ENCODE data around the gene RGN. TPM values are rescaled to one million over a fixed set of nuclear protein-coding genes. Genes with fewer than 3 reads are reported as not detected.
"Not testable (repeated sequence)": the region's sequence is repeated elsewhere in the genome, so short reads cannot be mapped to it uniquely, and the experiment has no call there.

RGN gene
- total and polyA plus RNA-seq, 4 experiments from 2014 or later: not detected

DNA sequence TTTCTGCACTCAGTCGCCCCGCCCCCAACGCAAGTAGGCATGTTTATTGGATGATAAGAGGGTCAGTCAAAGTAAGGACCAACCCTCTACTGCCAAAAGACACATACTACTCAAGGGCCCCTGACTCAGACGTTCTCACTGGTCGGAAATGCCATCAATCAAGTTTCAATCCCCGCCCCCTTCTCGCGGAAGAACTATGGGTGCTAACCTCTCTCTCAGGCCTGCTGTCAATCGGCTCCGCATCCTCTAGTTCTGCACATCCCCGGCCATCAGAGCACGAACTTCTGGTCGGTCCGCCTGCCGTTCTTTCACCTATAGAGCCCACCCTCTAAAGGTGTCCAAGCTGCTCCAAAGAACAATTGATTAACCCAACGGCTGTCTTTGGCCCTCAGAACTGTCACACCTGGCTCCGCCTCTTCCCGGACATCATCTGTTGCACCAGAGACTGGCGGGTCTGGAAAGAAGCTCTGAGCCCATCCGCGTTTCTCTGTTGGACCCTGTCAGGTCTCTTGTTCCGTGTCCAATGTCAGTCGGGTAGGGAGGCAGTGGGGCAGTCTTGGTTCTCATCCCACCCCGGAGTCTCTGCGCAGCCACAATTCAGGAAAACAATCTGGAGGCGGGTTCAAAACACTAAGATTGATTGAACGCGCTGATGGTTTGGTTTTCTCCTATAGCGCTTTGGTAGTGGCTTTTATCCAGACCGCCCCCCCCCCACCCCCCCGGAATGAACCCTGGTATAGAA lies 51.1 kb downstream of the RGN start:
- peak overlapping the region; percentile 61 to 73 for H3K4me3 ChIP-seq (ENCODE audit: low read length in 2 of 2)
- intact Hi-C loops (cut with micrococcal nuclease): loop anchor here (1.0 to 5.0 kb wide), 3 partner anchors 15 to 353 kb away; partner anchors contain the start of genes NDUFB11 and ZNF41
- POLR2A ChIA-PET (ENCODE audit: partially characterized antibody): interaction anchor here (0.7 to 4.4 kb wide), 10 partner anchors 10 to 1607 kb away, joined by 3 to 54 read pairs (median 4); partner anchors contain the start of genes CDK16, NDUFB11, RBM10 and USP11

DNA sequence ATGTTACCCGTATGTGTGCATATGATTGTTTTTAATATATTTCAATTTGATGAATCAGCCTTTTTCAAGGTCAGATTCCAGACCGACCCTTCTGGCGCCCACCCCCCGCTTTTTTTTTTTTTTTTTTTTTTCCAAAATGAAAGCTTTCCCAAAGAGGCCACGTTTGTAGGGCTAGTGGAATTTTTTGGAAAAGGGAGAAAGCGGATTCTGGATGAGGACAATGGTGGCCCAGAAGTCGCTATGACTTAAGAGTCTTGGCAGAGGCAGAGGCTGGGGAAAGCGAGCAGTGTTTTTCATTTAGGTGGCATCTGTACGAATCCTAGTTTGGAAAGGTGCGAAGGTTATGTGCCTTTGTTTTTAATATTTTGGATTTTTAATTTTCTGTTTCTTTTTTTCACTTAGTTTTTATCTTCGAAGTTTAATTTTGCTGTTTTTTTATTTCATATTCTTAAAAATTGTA lies 51.7 kb downstream of the RGN start:
- no peaks in the 10 kb centered on the region for H3K36me3 ChIP-seq (ENCODE audit: insufficient read depth, low read length)
- no peak for DNase-seq
- intact Hi-C loops (cut with micrococcal nuclease): loop anchor here (1.0 to 5.0 kb wide), 3 partner anchors 14 to 352 kb away; partner anchors contain the start of genes NDUFB11 and ZNF41
- no peaks in the 10 kb centered on the region for H3K4me1 ChIP-seq (ENCODE audit: insufficient read depth, low read length)
- no peaks in the 10 kb centered on the region for H3K9me3 ChIP-seq (ENCODE audit: control insufficient read depth in 1 of 2, low read length in 2 of 2)
- ChIA-PET CTCF (ENCODE audit: partially characterized antibody) (interaction anchor here (0.6 to 1.4 kb wide), 2 partner anchors 15 to 311 kb away, joined by 4 read pairs; partner anchors contain the start of genes NDUFB11 and RBM10), POLR2A (ENCODE audit: partially characterized antibody) (interaction anchor here (0.7 to 4.4 kb wide), 7 partner anchors 9 to 1607 kb away, joined by 3 to 54 read pairs (median 3); partner anchors contain the start of genes CDK16, NDUFB11, RBM10 and USP11)
- H3K27ac ChIP-seq (ENCODE audit: low read depth, low read length): peak overlapping the region; percentile 64
- H3K4me3 ChIP-seq (ENCODE audit: low read length in 2 of 2): peak overlapping the region in 1 of 2 donors; percentile 73
- H3K27ac Mint-ChIP-seq: peak overlapping the region in 4 of 7 donors; percentile 46 to 95 (median 78)
- H3K4me1 Mint-ChIP-seq: peaks cover 0 to 11% (median under 1%) of the 10 kb centered on the region in 4 donors
- H3K36me3 Mint-ChIP-seq: peaks cover 0 to 3% of the 10 kb centered on the region in 2 donors
- H3K27me3 Mint-ChIP-seq: no peaks in the 10 kb centered on the region
- peak overlapping the region; percentile 52 to 99 (median 96) for H3K4me3 Mint-ChIP-seq
- H3K27me3 ChIP-seq (ENCODE audit: insufficient read depth, low read length): no peaks in the 10 kb centered on the region
- peaks cover 0 to 3% (median 0%) of the 10 kb centered on the region in 8 donors for H3K9me3 Mint-ChIP-seq

More for the DNA sequence above, 51.1 kb downstream of the RGN start:
- Mint-ChIP-seq H3K9me3 (peaks cover 0 to 3% (median 0%) of the 10 kb centered on the region in 8 donors), H3K27me3 (no peaks in the 10 kb centered on the region), H3K4me1 (peaks cover 0 to 11% (median under 1%) of the 10 kb centered on the region in 4 donors), H3K4me3 (peak overlapping the region; percentile 92 to 99 (median 96)), H3K36me3 (peaks cover 0 to 3% of the 10 kb centered on the region in 2 donors), H3K27ac (peak overlapping the region; percentile 95 to 98 (median 97))
- CTCF ChIA-PET (ENCODE audit: partially characterized antibody): interaction anchor here (1.4 kb wide), 1 partner anchor 16 kb away, joined by 4 read pairs; the partner anchor contains the start of genes NDUFB11 and RBM10
- Histone ChIP-seq H3K36me3 (ENCODE audit: insufficient read depth, low read length) (no peaks in the 10 kb centered on the region), H3K27me3 (ENCODE audit: insufficient read depth, low read length) (no peaks in the 10 kb centered on the region), H3K9me3 (ENCODE audit: control insufficient read depth in 1 of 2, low read length in 2 of 2) (no peaks in the 10 kb centered on the region), H3K4me1 (ENCODE audit: insufficient read depth, low read length) (no peaks in the 10 kb centered on the region), H3K27ac (ENCODE audit: low read depth, low read length) (peak overlapping the region; percentile 64)
- peak; percentile 91 to 93 (median 92) for DNase-seq

DNA sequence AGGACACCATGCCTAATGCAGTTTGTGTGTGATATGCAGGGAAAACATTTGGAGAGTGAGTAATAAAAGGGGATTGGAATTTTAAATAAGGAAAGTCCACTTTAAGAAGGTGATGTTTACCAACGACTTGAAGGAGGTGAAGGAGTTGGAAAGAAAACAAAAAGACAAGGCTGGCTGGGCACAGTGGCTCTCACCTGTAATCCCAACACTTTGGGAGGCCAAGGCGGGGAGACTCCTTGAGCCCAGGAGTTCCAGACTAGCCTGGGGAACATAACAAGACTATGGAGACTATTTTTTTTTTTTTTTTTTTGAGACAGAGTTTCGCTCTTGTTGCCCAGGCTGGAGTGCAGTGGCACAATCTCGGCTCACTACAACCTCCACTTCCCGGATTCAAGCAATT lies 55.2 kb downstream of the RGN start:
- intact Hi-C loops (cut with micrococcal nuclease): no loop called here
- DNase-seq: no peak
- no peaks in the 10 kb centered on the region for H3K9me3 ChIP-seq (ENCODE audit: control insufficient read depth in 1 of 2, low read length in 2 of 2)
- no peak overlapping the region for H3K4me3 Mint-ChIP-seq
- H3K4me3 ChIP-seq (ENCODE audit: low read length in 2 of 2): no peak overlapping the region
- peaks cover 0 to 3% (median 0%) of the 10 kb centered on the region in 8 donors for H3K9me3 Mint-ChIP-seq
- no peak overlapping the region for H3K27ac ChIP-seq (ENCODE audit: low read depth, low read length)
- no peaks in the 10 kb centered on the region for H3K36me3 ChIP-seq (ENCODE audit: insufficient read depth, low read length)
- no peaks in the 10 kb centered on the region for H3K4me1 ChIP-seq (ENCODE audit: insufficient read depth, low read length)
- no peak overlapping the region for H3K27ac Mint-ChIP-seq
- H3K36me3 Mint-ChIP-seq: peaks cover 3 to 5% of the 10 kb centered on the region in 2 donors
- ChIA-PET CTCF (ENCODE audit: partially characterized antibody) (interaction anchor here (2.8 kb wide), 1 partner anchor 11 kb away, joined by 13 read pairs; the partner anchor contains the start of genes NDUFB11 and RBM10), POLR2A (ENCODE audit: partially characterized antibody) (no interaction called here)
- H3K27me3 ChIP-seq (ENCODE audit: insufficient read depth, low read length): no peaks in the 10 kb centered on the region
- peaks cover 0 to 11% (median under 1%) of the 10 kb centered on the region in 4 donors for H3K4me1 Mint-ChIP-seq
- H3K27me3 Mint-ChIP-seq: no peaks in the 10 kb centered on the region

DNA sequence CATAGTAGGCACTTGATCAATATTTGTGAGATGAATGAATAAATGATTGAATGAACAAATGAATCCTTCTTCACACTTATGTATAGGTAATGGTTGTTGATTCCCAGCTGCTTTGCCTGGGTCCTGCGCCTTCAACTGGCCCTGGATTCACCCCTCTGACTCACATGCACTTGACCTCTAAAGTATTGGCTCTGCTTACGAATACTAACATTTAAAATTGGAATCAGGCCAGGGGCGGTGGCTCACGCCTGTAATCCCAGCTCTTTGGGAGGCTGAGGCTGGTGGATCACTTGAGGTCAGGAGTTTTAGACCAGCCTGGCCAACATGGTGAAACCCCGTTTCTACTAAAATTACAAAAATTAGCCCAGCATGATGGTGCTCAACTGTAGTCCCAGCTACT lies 57.4 kb downstream of the RGN start:
- H3K27me3 Mint-ChIP-seq; H3K4me3 ChIP-seq (ENCODE audit: low read length in 2 of 2); DNase-seq; H3K36me3 ChIP-seq (ENCODE audit: insufficient read depth, low read length); H3K27ac ChIP-seq (ENCODE audit: low read depth, low read length); H3K4me1 ChIP-seq (ENCODE audit: insufficient read depth, low read length); intact Hi-C loops (cut with micrococcal nuclease); H3K4me3 Mint-ChIP-seq; H3K27ac Mint-ChIP-seq; H3K9me3 Mint-ChIP-seq; H3K9me3 ChIP-seq (ENCODE audit: control insufficient read depth in 1 of 2, low read length in 2 of 2); H3K27me3 ChIP-seq (ENCODE audit: insufficient read depth, low read length); H3K36me3 Mint-ChIP-seq; H3K4me1 Mint-ChIP-seq: not testable (repeated sequence)
- ChIA-PET CTCF (ENCODE audit: partially characterized antibody) (interaction anchor here (2.8 kb wide), 1 partner anchor 9 kb away, joined by 13 read pairs; the partner anchor contains the start of genes NDUFB11 and RBM10), POLR2A (ENCODE audit: partially characterized antibody) (interaction anchor here (0.9 kb wide), 1 partner anchor 9 kb away, joined by 6 read pairs; the partner anchor contains the start of genes NDUFB11 and RBM10)

DNA sequence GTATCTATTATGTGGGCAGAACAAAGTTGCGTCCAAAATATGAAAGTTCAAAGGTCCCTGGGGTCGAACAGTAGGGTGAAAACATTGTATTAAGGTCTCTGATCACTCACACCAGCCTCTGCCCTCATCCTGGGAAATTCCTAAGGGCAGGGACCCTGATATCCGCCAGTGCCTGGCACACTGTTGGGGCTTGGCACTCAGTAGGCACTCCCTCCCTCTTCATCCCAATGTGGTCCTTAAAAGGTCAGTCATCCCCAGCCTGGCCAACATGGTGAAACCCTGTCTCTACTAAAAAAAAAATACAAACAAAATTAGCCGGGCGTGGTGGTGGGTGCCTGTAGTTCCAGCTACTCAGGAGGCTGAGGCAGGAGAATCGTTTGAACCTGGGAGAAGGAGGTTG lies 59.9 kb downstream of the RGN start:
- no peak overlapping the region for H3K27ac ChIP-seq (ENCODE audit: low read depth, low read length)
- POLR2A ChIA-PET (ENCODE audit: partially characterized antibody): no interaction called here
- no peak overlapping the region for H3K4me3 Mint-ChIP-seq
- H3K27me3 Mint-ChIP-seq: no peaks in the 10 kb centered on the region
- H3K9me3 ChIP-seq (ENCODE audit: control insufficient read depth in 1 of 2, low read length in 2 of 2): no peaks in the 10 kb centered on the region
- peaks cover 16 to 22% of the 10 kb centered on the region in 2 donors for H3K36me3 Mint-ChIP-seq
- no peaks in the 10 kb centered on the region for H3K27me3 ChIP-seq (ENCODE audit: insufficient read depth, low read length)
- CTCF ChIA-PET (ENCODE audit: partially characterized antibody): no interaction called here
- intact Hi-C loops (cut with micrococcal nuclease): no loop called here
- peaks cover 5 to 9% (median 6%) of the 10 kb centered on the region in 4 donors for H3K4me1 Mint-ChIP-seq
- DNase-seq: no peak
- no peak overlapping the region for H3K27ac Mint-ChIP-seq
- peaks cover 7% of the 10 kb centered on the region for H3K36me3 ChIP-seq (ENCODE audit: insufficient read depth, low read length)
- H3K4me1 ChIP-seq (ENCODE audit: insufficient read depth, low read length): peaks cover 6% of the 10 kb centered on the region
- H3K9me3 Mint-ChIP-seq: peaks cover 0 to 5% (median 0%) of the 10 kb centered on the region in 8 donors
- no peak overlapping the region for H3K4me3 ChIP-seq (ENCODE audit: low read length in 2 of 2)

Other genes with a start within 250 kb of the RGN start
- 1 to 10 TPM; 7.1 to 7.5 TPM for gene RP2, start 241.4 kb upstream of the RGN start, total RNA-seq
- 1 to 10 TPM; 5.8 to 9.7 TPM for gene RP2, start 241.4 kb upstream of the RGN start, polyA plus RNA-seq
- under 1 TPM; 0.44 to 0.58 TPM for gene JADE3, start 166.0 kb upstream of the RGN start, total RNA-seq
- under 1 TPM in 1 of 2 donors, not detected in 1; 0.25 TPM for gene JADE3, start 166.0 kb upstream of the RGN start, polyA plus RNA-seq
- gene NDUFB11, start 66.3 kb downstream of the RGN start, total RNA-seq: 10 to 100 TPM; 53.2 to 60.6 TPM
- gene NDUFB11, start 66.3 kb downstream of the RGN start, polyA plus RNA-seq: 100 to 1,000 TPM; 170 to 180 TPM
- 10 to 100 TPM; 51.2 to 53.3 TPM for gene RBM10, start 66.8 kb downstream of the RGN start, total RNA-seq
- gene RBM10, start 66.8 kb downstream of the RGN start, polyA plus RNA-seq: 10 to 100 TPM; 10.7 to 33.0 TPM
- 100 to 1,000 TPM; 129 to 136 TPM for gene UBA1, start 115.4 kb downstream of the RGN start, total RNA-seq
- 100 to 1,000 TPM; 149 to 167 TPM for gene UBA1, start 115.4 kb downstream of the RGN start, polyA plus RNA-seq
- 10 to 100 TPM; 52.9 to 57.4 TPM for gene CDK16, start 140.2 kb downstream of the RGN start, total RNA-seq
- 10 to 100 TPM in 1 of 2 donors, 1 to 10 TPM in 1; 1.6 to 24.5 TPM for gene CDK16, start 140.2 kb downstream of the RGN start, polyA plus RNA-seq
- 10 to 100 TPM; 78.4 to 81.4 TPM for gene USP11, start 154.6 kb downstream of the RGN start, total RNA-seq
- 10 to 100 TPM; 36.6 to 45.3 TPM for gene USP11, start 154.6 kb downstream of the RGN start, polyA plus RNA-seq